WTC11 (cell line): ENCODE measurements around the gene OGFOD3. TPM values are rescaled to one million over a fixed set of nuclear protein-coding genes. Genes with fewer than 3 reads are reported as not detected.

Source experiments
- ARID4B ChIP-seq: sonication (generic); formaldehyde crosslinking; IDR thresholded peaks from 2 replicates; pipeline ENCODE4 v1.8.0; 2023; ENCODE audit warnings: missing genetic modification reagents, mild to moderate bottlenecking, borderline replicate concordance
- ATF6 ChIP-seq: sonication (generic); formaldehyde crosslinking; IDR thresholded peaks from 2 replicates; pipeline ENCODE4 v1.8.1; 2023; ENCODE audit warnings: mild to moderate bottlenecking, missing genetic modification reagents
- CREB1 ChIP-seq: sonication (generic); formaldehyde crosslinking; IDR thresholded peaks from 2 replicates; pipeline ENCODE4 v1.8.0; 2023; ENCODE audit warnings: mild to moderate bottlenecking, missing genetic modification reagents
- CREM ChIP-seq: sonication (generic); formaldehyde crosslinking; IDR thresholded peaks from 2 replicates; pipeline ENCODE4 v1.8.1; 2022; ENCODE audit warnings: mild to moderate bottlenecking, missing genetic modification reagents, moderate library complexity
- ELF4 ChIP-seq: sonication (generic); formaldehyde crosslinking; IDR thresholded peaks from 2 replicates; pipeline ENCODE4 v1.8.1; 2022; ENCODE audit warnings: low read depth, mild to moderate bottlenecking, moderate library complexity, missing genetic modification reagents
- GABPB1 ChIP-seq: sonication (generic); formaldehyde crosslinking; IDR thresholded peaks from 2 replicates; pipeline ENCODE4 v1.8.1; 2023; ENCODE audit warnings: mild to moderate bottlenecking, missing genetic modification reagents
- MXD4 ChIP-seq: fragments of 250-450 bp; sonication (Bioruptor Pico); IDR thresholded peaks from 2 replicates; pipeline ENCODE4 v1.8.0; 2021; ENCODE audit warnings: mild to moderate bottlenecking, moderate library complexity, borderline replicate concordance
- NR2C2 ChIP-seq: sonication (generic); formaldehyde crosslinking; IDR thresholded peaks from 2 replicates; pipeline ENCODE4 v1.8.0; 2022; ENCODE audit warnings: mild to moderate bottlenecking, missing genetic modification reagents
- RORB ChIP-seq: fragments of 250-450 bp; sonication (Bioruptor Pico); IDR thresholded peaks from 2 replicates; pipeline ENCODE4 v1.9.0; 2021; ENCODE audit warnings: mild to moderate bottlenecking
- SMAD3 ChIP-seq: sonication (generic); formaldehyde crosslinking; IDR thresholded peaks from 2 replicates; pipeline ENCODE4 v1.8.0; 2022; ENCODE audit warnings: missing genetic modification reagents, mild to moderate bottlenecking, borderline replicate concordance
- SOX15 ChIP-seq: fragments of 250-450 bp; sonication (Bioruptor Pico); IDR thresholded peaks from 2 replicates; pipeline ENCODE4 v1.9.0; 2021; ENCODE audit warnings: mild to moderate bottlenecking
- TP53 ChIP-seq: sonication (generic); formaldehyde crosslinking; IDR thresholded peaks from 2 replicates; pipeline ENCODE4 v1.8.1; 2023; ENCODE audit warnings: mild to moderate bottlenecking, missing genetic modification reagents
- ZNF219 ChIP-seq: sonication (generic); formaldehyde crosslinking; IDR thresholded peaks from 2 replicates; pipeline ENCODE4 v1.8.0; 2023; ENCODE audit warnings: missing genetic modification reagents, mild to moderate bottlenecking, borderline replicate concordance
- ZNF396 ChIP-seq: fragments of 250-450 bp; sonication (Bioruptor Pico); IDR thresholded peaks from 2 replicates; pipeline ENCODE4 v1.8.0; 2021; ENCODE audit warnings: mild to moderate bottlenecking, moderate library complexity, borderline replicate concordance
- ZNF423 ChIP-seq: fragments of 250-450 bp; sonication (Bioruptor Pico); IDR thresholded peaks from 2 replicates; pipeline ENCODE4 v2.1.2; 2022; ENCODE audit warnings: mild to moderate bottlenecking, moderate library complexity
- ZNF512 ChIP-seq: sonication (generic); formaldehyde crosslinking; IDR thresholded peaks from 2 replicates; pipeline ENCODE4 v1.8.1; 2022; ENCODE audit warnings: missing genetic modification reagents, borderline replicate concordance
- total RNA-seq: library from RNA; stranded (reverse); gene quantifications from 3 replicates; pipeline ENCODE4 v1.2.3, GENCODE V29; 2021
- TF ChIP-seq, protein P1 (sequence below): sonication (generic); formaldehyde crosslinking; IDR thresholded peaks from 2 replicates; pipeline ENCODE4 v1.8.1; 2022; ENCODE audit warnings: mild to moderate bottlenecking, missing genetic modification reagents, moderate library complexity, borderline replicate concordance
- TF ChIP-seq, protein P2 (sequence below): sonication (generic); formaldehyde crosslinking; IDR thresholded peaks from 2 replicates; pipeline ENCODE4 v1.8.1; 2023; ENCODE audit warnings: mild to moderate bottlenecking, moderate library complexity, missing genetic modification reagents
- TF ChIP-seq, protein P3 (sequence below): sonication (generic); formaldehyde crosslinking; IDR thresholded peaks from 2 replicates; pipeline ENCODE4 v1.8.1; 2023; ENCODE audit warnings: mild to moderate bottlenecking, missing genetic modification reagents, moderate library complexity
- TF ChIP-seq, protein P4 (sequence below): fragments of 250-450 bp; sonication (Bioruptor Pico); IDR thresholded peaks from 2 replicates; pipeline ENCODE4 v2.1.2; 2022; ENCODE audit warnings: mild to moderate bottlenecking, moderate library complexity
- TF ChIP-seq, protein P5 (sequence below): sonication (generic); formaldehyde crosslinking; IDR thresholded peaks from 2 replicates; pipeline ENCODE4 v1.8.0; 2022; ENCODE audit warnings: mild to moderate bottlenecking, missing genetic modification reagents
- TF ChIP-seq, protein P6 (sequence below): sonication (generic); formaldehyde crosslinking; IDR thresholded peaks from 2 replicates; pipeline ENCODE4 v1.8.1; 2023; ENCODE audit warnings: mild to moderate bottlenecking, missing genetic modification reagents

Gene OGFOD3
- total RNA-seq, 1 experiment from 2014 or later: 20.4 TPM

GRCh38 chr17:82414548-82415281, 3.7 kb downstream of the OGFOD3 start (continued):
- TF ChIP-seq, protein P1, sequence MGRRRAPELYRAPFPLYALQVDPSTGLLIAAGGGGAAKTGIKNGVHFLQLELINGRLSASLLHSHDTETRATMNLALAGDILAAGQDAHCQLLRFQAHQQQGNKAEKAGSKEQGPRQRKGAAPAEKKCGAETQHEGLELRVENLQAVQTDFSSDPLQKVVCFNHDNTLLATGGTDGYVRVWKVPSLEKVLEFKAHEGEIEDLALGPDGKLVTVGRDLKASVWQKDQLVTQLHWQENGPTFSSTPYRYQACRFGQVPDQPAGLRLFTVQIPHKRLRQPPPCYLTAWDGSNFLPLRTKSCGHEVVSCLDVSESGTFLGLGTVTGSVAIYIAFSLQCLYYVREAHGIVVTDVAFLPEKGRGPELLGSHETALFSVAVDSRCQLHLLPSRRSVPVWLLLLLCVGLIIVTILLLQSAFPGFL (CRISPR knock-in tag): peak; percentile 91
- no peak for TF ChIP-seq RORB (CRISPR knock-in tag)
- TF ChIP-seq, protein P2, sequence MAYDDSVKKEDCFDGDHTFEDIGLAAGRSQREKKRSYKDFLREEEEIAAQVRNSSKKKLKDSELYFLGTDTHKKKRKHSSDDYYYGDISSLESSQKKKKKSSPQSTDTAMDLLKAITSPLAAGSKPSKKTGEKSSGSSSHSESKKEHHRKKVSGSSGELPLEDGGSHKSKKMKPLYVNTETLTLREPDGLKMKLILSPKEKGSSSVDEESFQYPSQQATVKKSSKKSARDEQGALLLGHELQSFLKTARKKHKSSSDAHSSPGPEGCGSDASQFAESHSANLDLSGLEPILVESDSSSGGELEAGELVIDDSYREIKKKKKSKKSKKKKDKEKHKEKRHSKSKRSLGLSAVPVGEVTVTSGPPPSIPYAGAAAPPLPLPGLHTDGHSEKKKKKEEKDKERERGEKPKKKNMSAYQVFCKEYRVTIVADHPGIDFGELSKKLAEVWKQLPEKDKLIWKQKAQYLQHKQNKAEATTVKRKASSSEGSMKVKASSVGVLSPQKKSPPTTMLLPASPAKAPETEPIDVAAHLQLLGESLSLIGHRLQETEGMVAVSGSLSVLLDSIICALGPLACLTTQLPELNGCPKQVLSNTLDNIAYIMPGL: peak; percentile 73; the same call in 1 of the 2 replicates
- TF ChIP-seq ZNF396 (CRISPR knock-in tag): no peak
- TF ChIP-seq, protein P3, sequence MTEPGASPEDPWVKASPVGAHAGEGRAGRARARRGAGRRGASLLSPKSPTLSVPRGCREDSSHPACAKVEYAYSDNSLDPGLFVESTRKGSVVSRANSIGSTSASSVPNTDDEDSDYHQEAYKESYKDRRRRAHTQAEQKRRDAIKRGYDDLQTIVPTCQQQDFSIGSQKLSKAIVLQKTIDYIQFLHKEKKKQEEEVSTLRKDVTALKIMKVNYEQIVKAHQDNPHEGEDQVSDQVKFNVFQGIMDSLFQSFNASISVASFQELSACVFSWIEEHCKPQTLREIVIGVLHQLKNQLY (CRISPR knock-in tag): no peak
- peak; percentile 92 for TF ChIP-seq SMAD3 (CRISPR knock-in tag)
- TF ChIP-seq, protein P4, sequence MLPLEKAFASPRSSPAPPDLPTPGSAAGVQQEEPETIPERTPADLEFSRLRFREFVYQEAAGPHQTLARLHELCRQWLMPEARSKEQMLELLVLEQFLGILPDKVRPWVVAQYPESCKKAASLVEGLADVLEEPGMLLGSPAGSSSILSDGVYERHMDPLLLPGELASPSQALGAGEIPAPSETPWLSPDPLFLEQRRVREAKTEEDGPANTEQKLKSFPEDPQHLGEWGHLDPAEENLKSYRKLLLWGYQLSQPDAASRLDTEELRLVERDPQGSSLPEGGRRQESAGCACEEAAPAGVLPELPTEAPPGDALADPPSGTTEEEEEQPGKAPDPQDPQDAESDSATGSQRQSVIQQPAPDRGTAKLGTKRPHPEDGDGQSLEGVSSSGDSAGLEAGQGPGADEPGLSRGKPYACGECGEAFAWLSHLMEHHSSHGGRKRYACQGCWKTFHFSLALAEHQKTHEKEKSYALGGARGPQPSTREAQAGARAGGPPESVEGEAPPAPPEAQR (CRISPR knock-in tag): no peak
- TF ChIP-seq ELF4: peak; percentile 72; the same call in 1 of the 2 replicates
- TF ChIP-seq NR2C2: 0 out of 2 replicates have a peak, but pooled peaks have one; percentile 45
- peak; percentile 72; the same call in 1 of the 2 replicates for TF ChIP-seq CREM (CRISPR knock-in tag)
- TF ChIP-seq, protein P5, sequence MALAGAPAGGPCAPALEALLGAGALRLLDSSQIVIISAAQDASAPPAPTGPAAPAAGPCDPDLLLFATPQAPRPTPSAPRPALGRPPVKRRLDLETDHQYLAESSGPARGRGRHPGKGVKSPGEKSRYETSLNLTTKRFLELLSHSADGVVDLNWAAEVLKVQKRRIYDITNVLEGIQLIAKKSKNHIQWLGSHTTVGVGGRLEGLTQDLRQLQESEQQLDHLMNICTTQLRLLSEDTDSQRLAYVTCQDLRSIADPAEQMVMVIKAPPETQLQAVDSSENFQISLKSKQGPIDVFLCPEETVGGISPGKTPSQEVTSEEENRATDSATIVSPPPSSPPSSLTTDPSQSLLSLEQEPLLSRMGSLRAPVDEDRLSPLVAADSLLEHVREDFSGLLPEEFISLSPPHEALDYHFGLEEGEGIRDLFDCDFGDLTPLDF (CRISPR knock-in tag): peak; percentile 81; the same call in 1 of the 2 replicates
- TF ChIP-seq MXD4: no peak
- no peak for TF ChIP-seq SOX15 (CRISPR knock-in tag)
- peak; percentile 75 for TF ChIP-seq GABPB1 (CRISPR knock-in tag)
- peak; percentile 68; the same call in 1 of the 2 replicates for TF ChIP-seq ZNF219 (CRISPR knock-in tag)
- TF ChIP-seq, protein P6, sequence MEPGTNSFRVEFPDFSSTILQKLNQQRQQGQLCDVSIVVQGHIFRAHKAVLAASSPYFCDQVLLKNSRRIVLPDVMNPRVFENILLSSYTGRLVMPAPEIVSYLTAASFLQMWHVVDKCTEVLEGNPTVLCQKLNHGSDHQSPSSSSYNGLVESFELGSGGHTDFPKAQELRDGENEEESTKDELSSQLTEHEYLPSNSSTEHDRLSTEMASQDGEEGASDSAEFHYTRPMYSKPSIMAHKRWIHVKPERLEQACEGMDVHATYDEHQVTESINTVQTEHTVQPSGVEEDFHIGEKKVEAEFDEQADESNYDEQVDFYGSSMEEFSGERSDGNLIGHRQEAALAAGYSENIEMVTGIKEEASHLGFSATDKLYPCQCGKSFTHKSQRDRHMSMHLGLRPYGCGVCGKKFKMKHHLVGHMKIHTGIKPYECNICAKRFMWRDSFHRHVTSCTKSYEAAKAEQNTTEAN (CRISPR knock-in tag): peak; percentile 67; the same call in 1 of the 2 replicates
- no peak for TF ChIP-seq CREB1 (CRISPR knock-in tag)
- peak; percentile 93 for TF ChIP-seq TP53
- TF ChIP-seq ATF6 (CRISPR knock-in tag): no peak
- TF ChIP-seq ZNF512 (CRISPR knock-in tag): no peak
- TF ChIP-seq ARID4B (CRISPR knock-in tag): peak; percentile 95
- no peak for TF ChIP-seq ZNF423
